IMR-90 (cell line): ENCODE results near the gene CMSS1. TPM values are rescaled to one million over a fixed set of nuclear protein-coding genes. Genes with fewer than 3 reads are reported as not detected.

ENCODE experiments used
- ATAC-seq: fragments of 200-7000 bp; cut with Tn5 transposase; 2 replicates; pipeline ENCODE4 v1.9.1; 2020; ENCODE audit warnings: low read depth, mild to moderate bottlenecking, moderate library complexity
- BruUV-seq: library from RNA; stranded (reverse); fragments of 400-500 nt; replicated peaks from 2 replicates; lab custom pipeline; 2021; lab: Mats Ljungman, UMichigan
- CTCF ChIA-PET: fragments of 300-600 bp; formaldehyde crosslinking; extraction: SDS; loops from one replicate; lab custom pipeline; 2021; ENCODE audit warnings: antibody characterized with exemption; lab: Yijun Ruan, JAX
- POLR2A ChIA-PET: fragments of 300-600 bp; sonication (Branson Sonifier 250); formaldehyde crosslinking; loops from one replicate; lab custom pipeline; 2022; ENCODE audit warnings: antibody characterized with exemption; ENCODE audit not compliant: unreplicated experiment; lab: Charles Lee
- DNase-seq: peaks from one replicate; pipeline ENCODE4 v3.0.0; 2013
- H2AFZ ChIP-seq: replicated peaks from 2 replicates; pipeline ENCODE3; 2013; ENCODE audit warnings: low read length, mild to moderate bottlenecking; ENCODE audit not compliant: poor library complexity
- H2AK5ac ChIP-seq: 2 replicates; pipeline ENCODE4 v1.6.1; 2013; ENCODE audit warnings: low read depth, low read length, inconsistent platforms
- H2AK9ac ChIP-seq: replicated peaks from 2 replicates; pipeline ENCODE3; 2013; ENCODE audit warnings: mild to moderate bottlenecking, low read depth, low read length, moderate library complexity; ENCODE audit not compliant: poor library complexity
- H2BK120ac ChIP-seq: 2 replicates; pipeline ENCODE4 v1.6.1; 2013; ENCODE audit warnings: low read depth, low read length, inconsistent platforms
- H2BK15ac ChIP-seq: 3 replicates; pipeline ENCODE4 v1.6.1; 2013; ENCODE audit warnings: low read depth, low read length, inconsistent platforms
- H2BK20ac ChIP-seq: 2 replicates; pipeline ENCODE4 v1.6.1; 2013; ENCODE audit warnings: low read depth, mild to moderate bottlenecking, inconsistent platforms, low read length, moderate library complexity
- H2BK5ac ChIP-seq: 2 replicates; pipeline ENCODE4 v1.6.1; 2013; ENCODE audit warnings: mild to moderate bottlenecking, low read depth, low read length, inconsistent platforms; ENCODE audit not compliant: poor library complexity, severe bottlenecking
- H3K14ac ChIP-seq: replicated peaks from 2 replicates; pipeline ENCODE4 v1.6.1; 2013; ENCODE audit warnings: low read depth, low read length, inconsistent platforms
- H3K18ac ChIP-seq: 2 replicates; pipeline ENCODE4 v1.6.1; 2013; ENCODE audit warnings: low read depth, low read length, control low read depth
- H3K23ac ChIP-seq: 2 replicates; pipeline ENCODE4 v1.6.1; 2013; ENCODE audit warnings: low read depth, low read length, inconsistent platforms
- H3K27ac ChIP-seq: 2 replicates; pipeline ENCODE4 v1.5.1; 2013; ENCODE audit warnings: mild to moderate bottlenecking, control low read depth, low read length; ENCODE audit not compliant: insufficient read depth
- H3K27me3 ChIP-seq: 2 replicates; pipeline ENCODE4 v1.6.1; 2013; ENCODE audit warnings: low read length; ENCODE audit not compliant: control insufficient read depth, insufficient read depth
- H3K36me3 ChIP-seq: 2 replicates; pipeline ENCODE4 v1.6.1; 2013; ENCODE audit warnings: low read length, mixed read lengths; ENCODE audit not compliant: control insufficient read depth, insufficient read depth
- H3K4ac ChIP-seq: 2 replicates; pipeline ENCODE4 v1.6.1; 2013; ENCODE audit warnings: low read depth, low read length, inconsistent platforms
- H3K4me1 ChIP-seq: 2 replicates; pipeline ENCODE4 v1.6.1; 2013; ENCODE audit warnings: low read length, mixed read lengths; ENCODE audit not compliant: control insufficient read depth, insufficient read depth
- H3K4me2 ChIP-seq: 2 replicates; pipeline ENCODE4 v1.6.1; 2013; ENCODE audit warnings: low read depth, mild to moderate bottlenecking, control low read depth, low read length, moderate library complexity
- H3K4me3 ChIP-seq: 2 replicates; pipeline ENCODE4 v1.5.1; 2013; ENCODE audit warnings: low read depth, mild to moderate bottlenecking, control low read depth, low read length, moderate library complexity; ENCODE audit not compliant: insufficient read depth
- H3K56ac ChIP-seq: 2 replicates; pipeline ENCODE4 v1.6.1; 2013; ENCODE audit warnings: low read length, inconsistent platforms; ENCODE audit not compliant: insufficient read depth; ENCODE audit errors: extremely low read depth
- H3K79me1 ChIP-seq, 2 experiments: 2 replicates each; pipeline ENCODE4 v1.6.1; 2013; ENCODE audit warnings: low read length in 2 of 2, inconsistent platforms in 1 of 2, low read depth in 1 of 2
- H3K9ac ChIP-seq: 2 replicates; pipeline ENCODE4 v1.6.1; 2013; ENCODE audit warnings: low read depth, low read length, control low read depth
- H3K9me1 ChIP-seq: 2 replicates; pipeline ENCODE4 v1.6.1; 2013; ENCODE audit warnings: low read length, inconsistent platforms; ENCODE audit not compliant: insufficient read depth
- H3K9me3 ChIP-seq: 2 replicates; pipeline ENCODE4 v1.6.1; 2013; ENCODE audit warnings: low read length; ENCODE audit not compliant: control insufficient read depth, insufficient read depth
- H4K20me1 ChIP-seq: 2 replicates; pipeline ENCODE4 v1.6.1; 2013; ENCODE audit warnings: low read length, inconsistent platforms; ENCODE audit not compliant: insufficient read depth
- H4K5ac ChIP-seq: 2 replicates; pipeline ENCODE4 v1.6.1; 2013; ENCODE audit warnings: mild to moderate bottlenecking, low read depth, low read length, control low read depth
- H4K8ac ChIP-seq, 2 experiments: 2 replicates each; pipeline ENCODE4 v1.6.1; 2013; ENCODE audit warnings: low read depth in 2 of 2, low read length in 2 of 2, control low read depth in 1 of 2, inconsistent platforms in 1 of 2
- H4K91ac ChIP-seq: 2 replicates; pipeline ENCODE4 v1.6.1; 2013; ENCODE audit warnings: low read depth, low read length, inconsistent platforms; ENCODE audit not compliant: insufficient read depth
- BHLHE40 ChIP-seq: fragments of 150-350 bp; IDR thresholded peaks from 2 replicates; pipeline ENCODE4 v1.6.1; 2016; ENCODE audit warnings: mild to moderate bottlenecking, low read depth, low read length
- CEBPB ChIP-seq: IDR thresholded peaks from 2 replicates; pipeline ENCODE4 v1.6.1; 2012; ENCODE audit warnings: low read depth, low read length, improper control_type of control experiment
- RFX5 ChIP-seq: IDR thresholded peaks from 2 replicates; pipeline ENCODE4 v1.8.0; 2012; ENCODE audit warnings: low read depth, mild to moderate bottlenecking, low read length, moderate library complexity
- WGBS, 2 experiments: methylation state at CpG; one replicate each; pipeline versions ENCODE4 v1.1.5 to v1.1.7; 2013; ENCODE audit warnings: missing lambda C conversion rate in 2 of 2; ENCODE audit not compliant: insufficient read length in 1 of 2; ENCODE audit errors: extremely low coverage in 2 of 2; 5-methylcytosine and 5-hydroxymethylcytosine counted together
- dilution Hi-C: fragments of 300-500 bp; cut with HindIII; formaldehyde crosslinking; loops from one replicate; pipeline ENCODE4 v1.14.3; 2018; ENCODE audit warnings: low sequenced_read_pairs; ENCODE audit not compliant: unreplicated experiment
- in situ Hi-C: fragments of 300-500 bp; cut with MboI; formaldehyde crosslinking; loops from 3 replicates; pipeline ENCODE4 v1.14.3; 2019; ENCODE audit warnings: low sequenced_read_pairs, inconsistent platforms, mixed read lengths
- intact Hi-C: fragments of 100-400 bp; cut with micrococcal nuclease; formaldehyde crosslinking; loops from 2 replicates; pipeline ENCODE4 v1.10.0; 2022
- polyA plus RNA-seq, 3 experiments: library from polyadenylated mRNA; depleted of rRNA; stranded (reverse); fragments of >200 nt; gene quantifications; 2 replicates each; pipeline ENCODE4 v1.2.3, GENCODE V29; 2012; ENCODE audit warnings: low replicate concordance in 1 of 3
- total RNA-seq: library from RNA; depleted of rRNA; stranded (reverse); fragments of >200 nt; gene quantifications from 2 replicates; pipeline ENCODE4 v1.2.3, GENCODE V29; 2012

Gene CMSS1
- total and polyA plus RNA-seq, 2 of the 4 experiments (the other 2 are of a cell fraction): 12.5 to 13.6 TPM

DNA sequence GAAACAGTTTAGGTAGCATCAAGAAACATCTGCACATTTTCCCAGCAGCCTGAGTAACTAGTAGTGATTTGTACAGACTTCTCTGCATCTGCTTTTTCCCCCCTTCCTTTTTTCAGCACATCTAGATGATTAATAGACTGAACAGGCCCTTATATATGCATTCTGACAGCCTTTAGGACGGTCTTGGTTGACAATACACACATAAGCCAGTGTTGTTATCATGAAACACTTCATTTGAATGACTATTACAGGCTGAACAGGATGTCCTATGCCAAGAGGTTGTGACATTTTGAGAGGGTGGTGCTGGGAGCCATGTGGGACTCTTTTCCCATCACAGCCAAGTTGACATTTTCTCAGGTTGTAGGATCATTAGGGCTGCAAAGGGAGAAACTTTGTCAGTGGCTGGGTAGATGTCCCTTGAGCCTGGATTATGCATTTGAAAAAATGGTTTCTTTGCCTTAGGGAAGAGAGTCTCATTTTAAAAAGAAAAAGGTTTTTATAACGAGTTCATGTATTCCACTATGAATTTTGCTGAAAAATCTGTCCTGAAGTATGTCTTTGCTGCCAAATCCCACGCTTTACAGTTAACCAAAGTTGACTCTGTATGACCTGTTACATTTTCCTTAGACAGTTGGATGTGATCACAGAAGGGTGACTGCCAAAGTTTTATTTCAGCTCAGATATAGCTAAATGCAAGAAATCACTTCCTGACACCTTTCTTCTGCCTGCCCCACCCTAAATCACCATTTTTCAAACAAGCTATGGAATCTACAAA is 223.0 kb downstream of the CMSS1 start:
- no peak overlapping the region for H2AFZ ChIP-seq
- H3K18ac ChIP-seq: peak overlapping the region; percentile 100
- no peak overlapping the region for H3K4me3 ChIP-seq
- H2BK5ac ChIP-seq: peak overlapping the region; percentile 95
- peaks cover 8% of the 10 kb centered on the region for H3K9me1 ChIP-seq
- H3K36me3 ChIP-seq: no peaks in the 10 kb centered on the region
- peak overlapping the region; percentile 91 for H2BK20ac ChIP-seq
- H3K79me1 ChIP-seq: no peaks in the 10 kb centered on the region; a peak in 2 of 4 replicates
- intact Hi-C loops (loop anchor here (1.0 to 5.0 kb wide), 5 partner anchors 34 to 214 kb away; no protein-coding TSS in a partner anchor), in situ Hi-C loops (no loop called here), dilution Hi-C loops (no loop called here)
- H3K27me3 ChIP-seq: no peaks in the 10 kb centered on the region
- peak overlapping the region; percentile 44 for H3K14ac ChIP-seq
- no TSS peak for BruUV-seq
- no peaks in the 10 kb centered on the region for H4K20me1 ChIP-seq
- WGBS, 2 experiments: no CpG with 5 or more reads among the region's 3 CpGs
- peak overlapping the region; percentile 97 for H3K27ac ChIP-seq
- H2AK9ac ChIP-seq: no peak overlapping the region
- no peaks in the 10 kb centered on the region for H3K9me3 ChIP-seq
- H3K4me2 ChIP-seq: peak overlapping the region; percentile 38
- TF ChIP-seq CEBPB (peak; percentile 19; the same call in 1 of the 2 replicates), BHLHE40 (no peak), RFX5 (no peak)
- peak; percentile 80 for DNase-seq
- H4K91ac ChIP-seq: peak overlapping the region; percentile 91
- peak overlapping the region; percentile 76 to 85 for H4K8ac ChIP-seq
- H3K56ac ChIP-seq: peak overlapping the region; percentile 77
- H3K9ac ChIP-seq: peak overlapping the region; percentile 32; the same call in 1 of the 2 replicates
- CTCF ChIA-PET: no interaction called here
- H2BK15ac ChIP-seq: peak overlapping the region; percentile 68
- H4K5ac ChIP-seq: peak overlapping the region; percentile 100
- H3K4me1 ChIP-seq: peaks cover 20% of the 10 kb centered on the region
- POLR2A ChIA-PET: interaction anchor here (1.0 to 1.3 kb wide), 2 partner anchors 8 to 167 kb away, joined by 3 to 6 read pairs; no protein-coding TSS in a partner anchor
- peak overlapping the region; percentile 82 for H3K4ac ChIP-seq
- peak; percentile 10 for ATAC-seq
- peak overlapping the region; percentile 66 for H3K23ac ChIP-seq
- peak overlapping the region; percentile 91 for H2AK5ac ChIP-seq
- peak overlapping the region; percentile 95 for H2BK120ac ChIP-seq
